Activated CD4-positive, alpha-beta T cell treated with anti-CD3 and anti-CD28 coated beads, Interleukin-2, amount 10 ng/mL, durations not matched to agents 7 days and 5 days (primary cell): ENCODE results near the gene DEFB110. TPM values are rescaled to one million over a fixed set of nuclear protein-coding genes. Genes with fewer than 3 reads are reported as not detected.

ENCODE experiments used
- CTCF ChIA-PET: fragments of 350-600 bp; sonication (Branson Sonifier 250); formaldehyde crosslinking; loops from one replicate; lab custom pipeline; 2021; ENCODE audit warnings: antibody characterized with exemption; lab: Charles Lee
- POLR2A ChIA-PET: fragments of 350-600 bp; sonication (Branson Sonifier 250); formaldehyde crosslinking; loops from one replicate; lab custom pipeline; 2021; ENCODE audit warnings: antibody characterized with exemption; lab: Charles Lee
- DNase-seq: peaks from one replicate; pipeline ENCODE4 v3.0.0-alpha.2; 2020
- H3K27ac Mint-ChIP-seq: one replicate; pipeline ENCODE4 v1.8.0; 2021; ENCODE audit warnings: mild to moderate bottlenecking, moderate library complexity, mixed read lengths
- H3K27me3 Mint-ChIP-seq: one replicate; pipeline ENCODE4 v1.8.0; 2021; ENCODE audit warnings: mixed read lengths
- H3K36me3 Mint-ChIP-seq: one replicate; pipeline ENCODE4 v1.8.0; 2021; ENCODE audit warnings: low read depth, mixed read lengths
- H3K4me1 Mint-ChIP-seq: one replicate; pipeline ENCODE4 v1.8.0; 2021; ENCODE audit warnings: mixed read lengths
- H3K4me3 Mint-ChIP-seq: one replicate; pipeline ENCODE4 v1.8.0; 2021; ENCODE audit warnings: mild to moderate bottlenecking, moderate library complexity, mixed read lengths
- H3K9me3 Mint-ChIP-seq: one replicate; pipeline ENCODE4 v1.8.0; 2021; ENCODE audit warnings: mixed read lengths
- total RNA-seq, 2 experiments: library from RNA; stranded (reverse); gene quantifications; one replicate each; pipeline ENCODE4 v1.2.3, GENCODE V29; 2021

The DEFB110 gene
- total RNA-seq, 2 experiments from 2014 or later: not detected

DNA sequence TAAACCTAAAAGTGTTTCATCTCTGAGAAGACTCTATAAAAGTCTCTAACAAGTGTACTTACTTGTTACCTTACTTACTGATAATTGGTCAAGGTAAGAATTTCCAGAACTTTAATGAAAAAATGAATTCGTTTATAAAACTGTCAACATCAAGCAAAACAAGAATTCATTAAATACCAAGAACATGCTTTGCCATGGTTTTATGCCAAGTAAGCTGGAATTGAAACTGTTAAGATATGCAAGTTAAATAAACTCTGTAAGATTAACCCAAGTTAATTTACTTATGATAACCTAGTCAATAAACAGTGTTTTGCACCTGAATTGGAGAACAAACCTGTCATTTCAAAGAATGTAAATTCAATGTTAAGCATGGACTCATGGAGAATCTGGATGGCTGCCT lies 35.2 kb downstream of the DEFB110 start:
- no peak for DNase-seq
- Mint-ChIP-seq H3K9me3 (no peaks in the 10 kb centered on the region), H3K27ac (no peak overlapping the region), H3K4me1 (no peaks in the 10 kb centered on the region), H3K27me3 (no peaks in the 10 kb centered on the region), H3K36me3 (no peaks in the 10 kb centered on the region), H3K4me3 (no peak overlapping the region)
- ChIA-PET CTCF (no interaction called here), POLR2A (no interaction called here)

DNA sequence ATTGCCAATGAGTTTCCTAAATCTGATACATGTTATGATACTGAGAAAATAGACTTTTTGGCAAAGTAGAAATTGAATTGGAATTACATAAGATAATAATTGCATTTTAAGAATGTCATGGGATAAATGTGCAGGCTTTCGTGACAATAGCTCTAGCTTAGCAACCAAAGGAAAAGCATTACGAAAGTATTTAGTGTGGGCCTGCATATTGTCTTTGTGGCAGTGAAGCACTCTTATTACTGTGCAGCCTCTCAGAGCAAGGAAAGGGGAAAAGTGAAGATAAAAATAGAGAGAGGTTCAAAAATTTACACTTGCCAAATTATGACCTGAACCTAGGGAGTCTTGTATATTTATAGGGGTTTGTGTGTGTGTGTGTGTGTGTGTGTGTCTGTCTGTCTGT lies 39.7 kb downstream of the DEFB110 start:
- no peak for DNase-seq
- Mint-ChIP-seq H3K27me3 (no peaks in the 10 kb centered on the region), H3K36me3 (no peaks in the 10 kb centered on the region), H3K27ac (no peak overlapping the region), H3K9me3 (no peaks in the 10 kb centered on the region), H3K4me3 (no peak overlapping the region), H3K4me1 (peaks cover 13% of the 10 kb centered on the region)
- ChIA-PET POLR2A (no interaction called here), CTCF (no interaction called here)

DNA sequence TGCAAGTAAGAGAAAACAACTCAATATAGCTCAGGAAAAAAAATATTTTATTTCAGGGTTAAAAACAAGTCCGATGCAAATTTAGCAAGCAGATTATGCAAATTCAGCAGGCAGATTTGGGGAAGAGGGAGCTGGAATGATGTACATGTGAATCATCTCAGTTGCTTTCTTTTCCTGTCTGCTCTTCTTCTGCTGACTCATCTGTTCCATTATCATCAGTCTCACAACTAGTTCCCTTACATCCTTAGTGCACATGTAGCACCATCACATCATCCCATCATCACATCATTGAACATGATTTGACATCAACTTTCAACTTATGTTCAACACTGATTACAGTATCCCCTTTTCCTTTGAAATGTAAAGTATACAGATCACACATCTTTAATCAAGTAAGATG lies 40.9 kb downstream of the DEFB110 start:
- H3K4me1 Mint-ChIP-seq: peaks cover 13% of the 10 kb centered on the region
- ChIA-PET CTCF (no interaction called here), POLR2A (no interaction called here)
- no peaks in the 10 kb centered on the region for H3K36me3 Mint-ChIP-seq
- no peaks in the 10 kb centered on the region for H3K9me3 Mint-ChIP-seq
- H3K27me3 Mint-ChIP-seq: no peaks in the 10 kb centered on the region
- no peak for DNase-seq
- no peak overlapping the region for H3K4me3 Mint-ChIP-seq
- no peak overlapping the region for H3K27ac Mint-ChIP-seq

DNA sequence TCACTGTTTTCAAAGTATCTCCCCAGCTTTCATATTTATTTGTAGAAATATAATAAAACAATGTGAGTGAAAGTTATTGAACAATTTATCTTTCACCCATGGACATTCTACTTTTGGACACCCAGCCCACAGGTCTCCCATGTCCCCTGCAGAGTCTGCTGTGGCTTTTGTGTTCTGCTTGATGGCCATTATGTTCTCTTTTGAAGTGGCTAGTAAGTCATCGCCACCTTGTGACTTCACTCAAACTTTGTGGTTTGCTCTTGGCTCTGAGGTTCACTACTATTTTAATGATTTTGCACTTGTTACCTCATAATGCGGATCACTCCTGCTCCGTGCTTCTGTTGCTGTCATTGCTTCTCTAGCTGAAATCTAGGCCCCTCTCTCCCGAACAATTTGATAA lies 42.2 kb downstream of the DEFB110 start:
- DNase-seq: no peak
- Mint-ChIP-seq H3K27me3 (no peaks in the 10 kb centered on the region), H3K4me1 (peaks cover 13% of the 10 kb centered on the region), H3K27ac (no peak overlapping the region), H3K4me3 (no peak overlapping the region), H3K9me3 (no peaks in the 10 kb centered on the region), H3K36me3 (no peaks in the 10 kb centered on the region)
- POLR2A ChIA-PET: no interaction called here
- CTCF ChIA-PET: no interaction called here

DNA sequence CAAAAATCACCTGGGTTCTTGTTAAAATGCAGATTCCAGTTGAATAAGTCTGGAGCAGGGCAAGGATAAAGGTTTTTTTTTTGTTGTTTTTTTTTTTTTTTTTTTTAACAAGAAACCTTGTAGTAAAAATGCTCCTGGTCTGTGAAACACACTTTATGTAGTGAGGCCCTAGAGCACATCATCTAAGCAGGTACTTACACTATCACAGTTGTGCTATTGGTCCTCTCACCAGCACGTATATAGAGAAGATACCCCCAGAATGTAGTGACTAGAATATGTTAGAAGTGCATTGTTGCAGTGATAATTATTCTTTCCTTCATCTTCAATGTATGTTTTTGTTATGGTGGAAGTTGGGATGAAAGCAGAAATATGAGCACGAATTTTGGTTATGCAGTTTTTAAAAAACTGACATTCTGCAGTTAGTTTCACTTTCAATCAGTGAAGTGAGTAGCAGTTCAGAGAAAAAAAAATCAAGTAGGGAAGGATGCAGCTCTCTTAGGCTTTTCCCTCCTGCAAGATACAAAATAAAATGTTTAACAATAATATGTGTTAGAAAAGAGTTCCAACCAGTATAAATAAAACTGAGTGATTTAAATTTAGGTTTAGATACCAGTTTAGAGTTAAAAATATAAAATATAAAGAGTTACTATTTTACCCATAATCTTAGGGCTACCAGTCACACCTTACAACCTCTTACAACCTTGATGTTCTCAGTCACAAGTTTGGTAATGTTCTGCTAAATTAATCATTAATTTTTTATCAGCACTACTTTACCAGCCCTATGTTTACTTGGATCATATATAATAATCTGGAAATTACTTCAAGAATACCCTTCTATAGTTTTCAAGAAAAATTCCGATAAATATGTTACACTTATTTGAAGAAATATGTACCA lies 43.2 kb downstream of the DEFB110 start:
- DNase-seq: no peak
- ChIA-PET POLR2A (no interaction called here), CTCF (no interaction called here)
- Mint-ChIP-seq H3K27ac (no peak overlapping the region), H3K4me3 (peak overlapping the region; percentile 65), H3K4me1 (peaks cover 13% of the 10 kb centered on the region), H3K27me3 (no peaks in the 10 kb centered on the region), H3K36me3 (no peaks in the 10 kb centered on the region), H3K9me3 (no peaks in the 10 kb centered on the region)

DNA sequence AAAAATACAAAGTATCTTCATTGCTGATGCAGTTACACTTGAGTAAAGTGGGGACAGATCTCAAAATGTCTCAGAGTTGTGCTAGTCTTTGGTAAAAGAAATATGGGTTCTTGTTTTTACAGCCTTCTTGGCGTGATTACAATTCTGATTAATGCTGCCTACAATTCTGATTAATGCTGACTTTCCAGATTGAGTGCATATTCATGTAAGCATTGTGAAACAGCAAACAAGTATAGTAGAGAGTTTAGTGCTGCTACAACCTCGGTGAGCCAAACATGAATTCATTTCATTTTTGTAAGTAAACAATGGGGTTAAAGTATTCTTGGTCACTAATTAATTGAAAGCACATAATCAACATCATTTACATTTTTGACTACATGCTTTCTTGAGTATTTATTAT lies 52.2 kb downstream of the DEFB110 start, which contains the start of gene DEFB113:
TSS of gene DEFB113 (minus strand) at position 21 of the 400 bp plus-strand sequence. CDS start at position 21, 0 bp downstream.
- ChIA-PET CTCF (no interaction called here), POLR2A (no interaction called here)
- no peak within 1 kb of the TSS for H3K27ac Mint-ChIP-seq
- H3K27me3 Mint-ChIP-seq: no peaks in the 10 kb centered on the region
- H3K4me3 Mint-ChIP-seq: no peak within 1 kb of the TSS
- no peaks in the 10 kb centered on the region for H3K4me1 Mint-ChIP-seq
- H3K36me3 Mint-ChIP-seq: no peaks in the 10 kb centered on the region
- DNase-seq: no peak
- H3K9me3 Mint-ChIP-seq: no peaks in the 10 kb centered on the region

Other genes with a start within 250 kb of the DEFB110 start
- gene PGK2, start 234.7 kb downstream of the DEFB110 start, total RNA-seq: not detected
- gene CRISP1, start 155.5 kb downstream of the DEFB110 start, total RNA-seq: not detected
- gene DEFB114, start 57.8 kb downstream of the DEFB110 start, total RNA-seq: not detected
- gene DEFB113, start 52.4 kb downstream of the DEFB110 start, total RNA-seq: not detected
- not detected for gene DEFB112, start 27.9 kb upstream of the DEFB110 start, total RNA-seq